Inflammatory macrophage treated with lipopolysaccharide for 1 hour (primary cell): Measurements from ENCODE around the gene KRT4.
"Not testable (repeated sequence)": the region's sequence is repeated elsewhere in the genome, so short reads cannot be mapped to it uniquely, and the experiment has no call there.

Source experiments
- DNase-seq, 2 donors: peaks; one replicate each; pipeline ENCODE4 v3.0.0-alpha.2; 2020 to 2022

Gene KRT4

DNA sequence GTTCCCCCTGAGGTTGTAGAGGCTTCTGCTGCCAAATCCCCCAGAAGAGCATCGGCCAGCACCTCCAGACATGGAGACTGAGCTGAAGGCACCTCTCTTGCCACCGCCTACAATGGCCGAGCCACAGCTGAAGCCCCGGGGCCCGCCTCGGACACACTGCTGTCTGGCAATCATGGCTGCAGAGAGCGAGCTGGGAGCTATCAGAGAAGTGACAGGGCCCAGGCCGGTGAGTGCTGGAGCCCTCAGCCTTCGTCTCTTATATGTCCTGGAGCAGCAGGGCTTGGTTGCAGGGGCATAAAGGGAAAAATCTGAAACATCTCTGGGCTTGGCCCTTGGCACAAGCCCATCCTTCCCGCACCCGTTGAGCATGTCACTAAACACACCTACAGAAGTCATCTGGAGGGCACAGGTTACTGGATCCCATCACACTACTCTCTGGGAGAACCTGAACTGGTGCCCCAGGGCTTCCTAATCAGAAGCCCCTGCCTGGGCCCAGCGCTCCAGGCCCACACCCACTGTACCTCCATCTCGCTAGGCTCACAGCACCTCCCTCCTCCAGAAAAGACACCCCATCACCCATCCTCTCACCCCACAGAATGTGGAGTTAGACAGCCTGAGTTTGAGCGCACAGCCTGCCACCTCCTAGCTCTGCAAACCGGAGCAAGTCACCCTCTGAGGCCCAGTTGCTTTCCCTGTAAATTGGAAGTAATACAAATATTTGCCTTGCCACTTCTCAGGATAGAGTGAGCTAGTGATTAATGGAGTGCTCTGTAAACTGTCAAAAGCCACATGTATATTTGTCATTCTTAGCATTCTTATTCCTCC is at the start of gene KRT4:
KRT4 (minus strand) TSS at position 232 of the 825 bp plus-strand sequence; CDS start at position 174, 58 bp downstream.
- DNase-seq: no peak

DNA sequence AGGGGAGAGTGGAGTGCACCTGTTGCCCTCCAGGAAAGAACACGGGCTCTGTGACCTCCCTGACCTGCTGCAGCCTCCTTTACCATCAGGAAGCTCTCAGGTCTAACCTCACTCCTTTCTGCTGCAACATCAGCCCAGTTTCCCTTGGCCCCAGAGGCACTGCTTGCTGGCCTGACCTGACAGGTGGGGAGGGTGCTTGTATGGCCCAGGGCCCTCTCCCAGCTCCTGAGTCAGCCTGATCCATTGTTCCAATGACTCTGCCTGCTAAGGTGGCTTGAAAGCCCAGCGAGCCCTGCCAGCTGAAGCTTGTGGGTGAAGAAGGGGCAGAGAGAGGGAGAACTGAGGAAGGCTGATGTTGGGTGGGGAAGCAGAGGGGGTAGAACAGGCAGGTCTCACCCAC is 48.1 kb upstream of the KRT4 start:
- DNase-seq: no peak

DNA sequence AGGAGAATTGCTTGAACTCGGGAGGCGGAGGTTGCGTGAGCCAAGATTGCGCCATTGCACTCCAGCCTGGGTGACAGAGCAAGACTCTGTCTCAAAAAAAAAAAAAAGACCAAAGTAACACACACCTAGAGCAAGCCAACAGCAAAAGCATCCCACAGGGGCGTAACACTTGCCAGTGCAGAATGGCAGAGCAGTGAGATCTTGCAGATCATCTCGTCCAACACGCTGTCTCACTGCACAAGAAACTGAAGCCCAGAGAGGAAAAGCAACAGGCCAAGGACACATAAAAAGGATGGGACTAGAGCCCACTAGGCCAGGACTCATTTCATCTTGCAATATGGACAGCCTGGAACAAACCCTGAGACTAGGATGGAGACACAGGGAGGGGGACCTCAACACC is 47.6 kb upstream of the KRT4 start:
- DNase-seq: no peak

DNA sequence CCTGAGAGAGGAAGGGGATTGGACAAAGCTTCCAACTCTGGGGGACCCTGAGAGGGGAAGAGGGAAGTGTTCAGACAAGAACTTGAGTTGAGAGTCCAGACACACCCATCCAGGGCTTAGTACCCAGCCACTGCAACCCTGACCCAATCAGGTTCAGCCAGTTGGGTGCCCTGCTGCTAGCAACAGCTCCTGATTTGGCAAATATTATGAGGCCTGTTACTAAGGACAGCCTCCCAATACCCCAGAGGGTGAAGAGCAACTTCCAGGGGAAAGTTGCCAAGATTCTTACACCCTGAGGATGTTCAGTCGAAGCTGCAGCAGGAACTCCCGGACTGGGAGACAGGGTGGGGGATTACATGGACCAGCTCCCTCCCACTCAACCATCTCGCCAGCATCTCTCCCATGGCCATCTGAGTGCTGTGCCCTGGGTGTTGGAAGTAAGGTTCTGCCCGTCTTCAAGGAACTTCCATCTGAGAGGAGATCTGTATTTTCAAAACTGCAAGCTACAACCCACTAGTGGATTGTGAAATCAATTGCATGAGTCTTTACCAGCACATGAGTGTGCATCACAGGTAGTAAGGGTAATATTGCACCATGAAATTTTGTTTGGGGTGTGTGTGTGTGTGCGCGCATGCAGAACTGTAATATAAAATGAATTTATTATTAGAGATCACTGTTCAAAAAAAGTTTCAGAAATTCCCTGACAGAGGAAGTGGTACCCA is 46.3 kb upstream of the KRT4 start:
- peak; percentile 67 to 88 for DNase-seq

DNA sequence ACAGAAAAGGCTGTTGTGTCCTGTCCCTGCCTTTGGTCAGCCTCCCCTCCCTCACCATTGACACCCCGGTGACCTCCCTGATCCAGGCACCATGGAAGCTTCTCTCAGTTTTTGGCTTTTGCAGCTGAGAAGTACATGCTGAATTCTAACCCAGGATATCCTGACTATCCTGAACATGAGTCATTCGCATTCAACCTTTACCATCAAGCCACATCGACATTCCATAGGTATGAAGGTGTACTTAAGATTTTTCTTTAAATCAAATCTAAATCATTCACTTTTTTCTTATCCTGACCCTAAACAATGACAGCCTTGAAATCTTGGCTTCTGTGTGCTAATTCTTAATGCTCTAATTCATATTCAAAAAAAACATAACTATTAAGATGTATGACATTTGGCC is 43.6 kb upstream of the KRT4 start:
- no peak for DNase-seq

DNA sequence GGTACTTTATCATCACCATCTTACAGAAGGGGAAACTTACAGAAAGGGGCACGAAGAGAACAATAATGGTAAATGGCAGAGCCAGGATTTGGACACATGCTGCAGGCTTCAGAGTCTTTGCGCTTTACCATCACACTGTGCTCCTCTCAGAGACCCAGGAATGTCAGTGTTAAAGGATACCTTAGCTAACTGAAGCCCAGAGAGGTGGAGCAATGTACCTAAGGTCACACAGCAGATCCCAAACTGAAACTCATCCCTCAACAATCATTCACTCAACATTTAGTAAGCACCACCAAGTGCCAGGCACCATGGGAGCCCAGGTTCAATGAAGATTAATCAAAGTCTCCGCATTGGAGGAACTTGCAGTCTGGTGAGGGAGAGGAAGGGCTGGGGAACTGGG is 42.9 kb upstream of the KRT4 start:
- no peak for DNase-seq

DNA sequence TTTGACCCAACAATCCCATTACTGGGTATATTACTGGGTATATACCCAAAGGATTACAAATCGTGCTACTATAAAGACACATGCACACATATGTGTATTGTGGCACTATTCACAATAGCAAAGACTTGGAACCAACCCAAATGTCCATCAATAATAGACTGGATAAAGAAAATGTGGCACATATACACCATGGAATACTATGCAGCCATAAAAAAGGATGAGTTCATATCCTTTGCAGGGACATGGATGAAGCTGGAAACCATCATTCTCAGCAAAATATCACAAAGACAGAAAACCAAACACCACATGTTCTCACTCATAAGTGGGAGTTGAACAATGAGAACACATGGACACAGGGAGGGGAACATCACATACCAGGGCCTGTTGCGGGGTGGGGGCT is 42.2 kb upstream of the KRT4 start:
- DNase-seq: not testable (repeated sequence)

DNA sequence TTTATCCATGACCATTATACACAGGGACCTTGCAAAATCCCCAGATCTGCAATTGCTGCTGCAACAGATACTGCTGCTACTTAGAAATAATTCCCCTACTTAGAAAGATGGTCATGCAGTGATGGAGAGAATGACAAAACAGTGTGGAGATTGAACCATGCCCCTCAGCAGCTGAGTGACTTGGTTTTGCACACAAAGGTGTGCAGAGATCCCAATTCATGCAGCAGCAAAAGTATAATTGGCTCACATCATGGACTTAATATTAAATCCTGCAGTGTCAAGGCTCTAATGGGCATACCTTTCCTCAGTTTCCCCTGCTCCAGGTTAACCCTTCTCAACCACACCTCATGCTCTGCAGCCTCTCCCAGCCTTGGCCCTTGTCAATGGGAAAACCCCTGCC is 37.9 kb upstream of the KRT4 start:
- DNase-seq: no peak

DNA sequence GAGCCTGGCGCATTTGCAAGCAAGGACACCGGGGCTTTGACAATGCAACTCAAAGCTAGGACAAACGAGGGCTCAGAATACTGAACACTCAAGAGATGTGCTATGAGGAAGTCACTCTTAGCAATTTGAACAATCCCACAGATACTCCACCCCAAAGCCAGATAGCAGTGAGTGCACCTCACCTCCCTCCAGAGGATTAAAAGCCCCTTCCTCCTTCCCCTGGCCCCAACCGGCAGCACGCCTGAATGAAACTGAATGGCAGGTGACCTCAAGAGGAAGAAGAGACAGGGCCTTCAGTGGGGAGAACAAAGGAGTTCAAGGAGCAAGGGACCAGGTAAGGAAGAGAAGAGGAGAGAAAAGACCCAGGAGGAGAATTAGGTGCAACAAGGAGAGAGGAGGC is 36.8 kb upstream of the KRT4 start:
- DNase-seq: no peak

DNA sequence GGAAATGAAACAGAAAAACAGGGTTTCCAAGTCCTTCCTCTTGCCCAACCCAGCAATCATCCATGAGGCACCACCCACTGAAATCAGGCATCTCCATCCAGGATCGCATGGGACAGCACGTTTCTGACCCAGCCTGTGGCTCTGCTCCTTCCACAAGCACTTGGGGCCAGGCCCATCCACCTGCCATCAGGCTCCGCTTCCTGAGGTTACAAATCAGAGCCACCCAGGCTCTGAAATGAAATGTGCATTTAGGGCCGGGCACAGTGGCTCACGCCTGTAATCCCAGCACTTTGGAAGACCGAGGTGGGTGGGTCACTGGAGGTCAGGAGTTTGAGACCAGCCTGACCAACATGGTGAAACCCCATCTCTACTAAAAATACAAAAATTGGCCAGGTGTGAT is 35.6 kb upstream of the KRT4 start:
- no peak for DNase-seq

DNA sequence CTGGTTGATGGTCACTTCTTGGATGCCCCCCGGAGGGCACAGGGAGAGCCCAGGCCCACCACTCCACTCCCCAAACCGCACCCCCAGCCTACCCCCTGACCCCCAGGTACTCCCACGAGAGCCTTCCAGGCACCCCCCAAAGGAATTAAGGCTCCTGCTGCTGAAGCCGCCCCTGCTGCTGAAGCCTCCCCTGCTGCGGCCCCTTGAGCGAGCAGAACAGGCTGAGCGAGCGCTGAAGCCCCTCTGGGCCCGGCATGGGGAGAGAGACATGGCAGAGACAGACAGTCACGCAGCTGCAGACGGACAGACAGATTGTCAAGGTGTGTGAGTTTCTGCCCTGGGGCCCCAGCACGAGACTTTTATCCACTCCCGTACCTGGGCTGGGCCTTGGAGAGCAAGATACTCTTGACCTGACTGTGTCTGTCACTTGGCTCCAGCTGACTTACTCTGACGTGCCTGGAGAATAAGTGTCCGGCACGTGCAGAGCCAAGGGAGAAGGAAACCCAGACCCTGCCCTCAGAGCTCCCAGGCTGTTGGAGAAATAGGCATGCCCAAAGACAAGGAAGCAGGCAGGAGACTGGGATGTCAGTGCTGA is 34.8 kb upstream of the KRT4 start, which contains the start of gene KRT78:
KRT78 (minus strand) TSS at position 334 of the 595 bp plus-strand sequence; CDS start at position 270, 64 bp downstream.
- no peak for DNase-seq

DNA sequence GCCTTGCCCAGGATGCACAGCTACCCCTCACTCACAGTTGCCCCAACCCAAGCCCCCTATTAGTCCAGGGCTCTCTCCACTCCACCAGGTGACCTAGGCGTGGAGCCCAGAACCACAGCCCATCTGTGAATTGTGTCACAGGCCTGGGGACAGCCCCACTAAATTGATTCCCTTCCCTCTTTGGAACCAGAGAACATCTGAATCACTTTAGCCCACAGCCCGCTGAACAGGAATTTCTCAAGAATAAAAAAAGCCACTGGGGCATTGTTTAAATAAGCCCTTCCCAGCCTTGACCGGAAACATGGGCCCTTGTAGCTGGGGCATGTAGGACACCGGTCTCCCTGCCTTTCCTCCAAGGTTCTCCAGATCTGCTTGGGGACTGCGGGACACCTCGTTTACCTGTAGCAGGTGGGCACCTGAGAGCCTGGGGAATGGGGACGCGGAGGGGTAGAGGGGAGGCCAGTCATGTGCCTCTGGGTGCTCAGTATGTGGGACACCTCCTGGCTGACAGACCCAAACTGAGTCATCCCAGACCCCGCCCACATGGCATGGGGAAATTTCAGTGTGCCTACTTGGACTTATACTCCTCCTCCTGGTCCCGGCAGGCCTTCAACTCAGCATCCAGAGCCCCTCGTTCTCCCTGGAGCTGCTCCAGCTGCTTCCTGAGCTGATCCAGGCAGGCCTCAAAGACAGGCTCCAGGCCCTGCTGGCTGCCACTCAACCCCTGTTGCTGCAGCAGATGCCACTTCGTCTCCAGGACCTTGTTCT is 33.6 kb upstream of the KRT4 start:
- peak; percentile 83 to 88 for DNase-seq

DNA sequence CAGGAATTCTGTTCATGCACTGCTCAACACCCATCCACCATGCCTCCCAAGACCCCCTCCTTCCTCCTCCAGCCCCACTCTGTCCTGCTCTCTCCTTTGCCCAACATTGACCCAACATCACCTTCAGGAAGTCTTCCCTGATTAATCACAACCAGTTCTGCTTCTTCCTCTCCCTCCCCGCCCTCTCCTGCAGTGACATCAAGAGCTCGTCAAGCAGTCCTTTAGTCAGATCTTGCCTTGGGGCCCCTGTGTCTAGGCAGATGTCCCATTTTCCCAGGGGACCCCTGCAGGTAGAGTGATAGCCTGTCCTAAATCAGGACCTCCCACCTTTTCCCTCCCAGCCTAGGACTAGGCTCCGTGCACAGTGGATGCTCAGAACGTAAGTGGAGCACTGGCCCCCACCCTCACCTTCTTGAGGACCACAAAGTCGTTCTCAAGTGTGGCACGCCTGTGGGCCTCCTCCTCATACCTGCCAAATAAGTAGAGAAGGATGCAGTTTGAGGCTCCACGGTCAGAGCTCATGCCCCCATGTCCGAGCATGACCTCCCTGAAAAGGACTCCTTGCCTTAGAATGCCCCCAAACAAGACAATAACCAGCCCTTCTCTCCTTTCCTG is 32.5 kb upstream of the KRT4 start:
- DNase-seq: no peak

DNA sequence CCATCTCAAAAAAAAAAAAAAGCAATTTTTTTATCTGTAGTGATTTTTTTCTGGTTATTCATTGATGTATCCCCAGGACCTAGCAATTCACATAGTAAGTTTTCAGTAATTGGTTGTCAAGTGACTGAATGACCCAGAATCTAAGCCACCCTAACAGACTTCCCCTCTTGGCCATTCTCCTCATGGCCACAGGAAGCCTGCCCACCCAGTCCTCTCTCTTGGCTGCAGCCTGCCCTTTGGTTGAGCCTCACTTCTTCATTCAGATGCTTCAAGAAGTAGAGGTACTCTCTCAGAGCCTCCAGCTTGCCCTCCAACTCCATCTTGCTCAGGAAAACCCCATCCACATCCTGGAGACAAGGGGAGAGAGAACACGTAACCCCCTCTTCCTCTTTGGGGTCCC is 32.0 kb upstream of the KRT4 start:
- no peak for DNase-seq

DNA sequence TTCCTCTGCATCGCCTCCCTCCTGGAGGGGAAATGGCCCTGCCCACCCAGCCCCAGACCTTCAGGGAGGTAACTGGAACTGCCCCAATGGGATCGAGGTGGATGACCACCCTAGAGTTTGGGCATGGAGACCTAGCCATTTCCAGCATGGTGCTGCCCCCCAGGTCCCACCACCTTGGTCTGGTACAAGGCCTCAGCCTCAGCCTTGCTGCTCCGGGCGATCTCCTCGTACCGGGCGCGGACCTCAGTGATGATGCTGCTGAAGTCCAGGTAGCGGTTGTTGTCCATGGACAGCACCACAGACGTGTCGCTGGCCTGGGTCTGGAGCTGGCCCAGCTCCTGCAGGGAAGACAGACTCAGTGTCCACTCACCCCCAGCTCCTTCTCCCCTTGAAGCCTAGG is 30.5 kb upstream of the KRT4 start:
- no peak for DNase-seq

DNA sequence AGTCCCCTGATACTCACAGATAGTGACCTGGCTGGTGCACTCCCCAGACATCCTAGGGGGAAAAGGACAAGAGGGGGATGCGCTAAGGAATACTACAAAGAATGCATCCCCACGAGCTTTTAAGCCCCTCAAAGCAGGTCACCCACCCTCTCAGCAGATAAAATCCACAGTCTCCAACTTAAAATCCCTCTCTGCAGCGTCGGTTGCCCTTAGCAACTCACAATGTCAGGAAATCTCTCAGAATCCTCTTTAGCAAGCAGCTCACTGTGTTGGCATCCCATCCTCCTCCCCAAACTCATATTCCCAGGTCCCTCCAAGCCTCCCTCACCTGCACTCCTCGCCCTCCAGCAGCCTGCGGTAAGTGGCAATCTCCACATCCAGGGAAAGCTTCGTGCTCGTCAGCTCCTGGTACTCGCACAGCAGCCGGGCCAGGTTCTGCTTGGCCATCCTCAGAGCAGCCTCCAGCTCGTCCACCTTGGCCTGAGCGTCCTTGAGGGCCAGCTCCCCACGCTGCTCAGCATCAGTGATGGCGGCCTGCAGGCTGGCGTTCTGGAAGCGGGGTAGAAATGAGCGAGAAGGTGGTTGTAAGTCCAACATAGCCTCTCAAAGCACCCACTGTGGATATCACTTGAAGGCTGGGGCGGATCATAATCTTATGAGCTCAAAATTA is 25.7 kb upstream of the KRT4 start:
- DNase-seq: no peak

DNA sequence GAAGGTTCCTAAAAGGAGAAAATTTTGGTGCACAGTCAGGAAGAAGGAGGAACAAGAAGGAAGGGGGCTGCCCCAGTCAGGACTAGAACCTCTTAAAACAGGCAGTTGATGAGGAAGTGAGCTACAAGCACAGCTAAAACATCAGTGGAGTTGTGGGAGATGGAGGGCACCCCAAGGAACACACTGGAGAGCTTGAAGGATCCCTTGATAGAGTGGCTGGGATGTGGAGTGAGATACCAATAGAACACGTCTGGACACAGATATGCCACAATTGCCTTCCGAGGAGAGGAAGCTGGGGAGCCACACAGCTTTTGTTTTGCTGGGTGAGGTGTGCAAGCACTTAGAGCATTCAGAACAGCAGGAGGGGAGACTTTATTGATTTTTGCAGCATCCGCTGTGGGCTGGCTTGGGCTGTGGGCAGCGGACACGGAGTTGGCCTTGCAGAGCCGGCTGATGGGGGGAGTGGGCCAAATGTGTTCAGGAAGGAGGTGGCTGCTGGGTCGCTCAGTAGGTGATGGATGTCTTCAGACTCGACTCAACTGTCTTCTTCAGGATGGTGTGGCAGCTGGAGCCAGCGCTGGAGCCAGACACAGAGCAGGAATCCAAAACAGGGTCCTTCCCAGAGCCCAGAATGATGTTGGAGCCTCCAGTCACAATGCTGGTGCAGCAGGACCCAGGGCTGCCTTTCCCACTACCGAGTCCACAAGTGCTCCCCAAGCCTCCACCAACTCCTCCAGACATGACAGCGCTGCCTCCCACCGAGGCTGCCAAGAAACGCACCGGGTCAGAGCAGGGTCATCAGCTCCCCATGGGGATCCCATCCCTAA is 24.9 kb upstream of the KRT4 start:
- DNase-seq: peak; percentile 68 to 80

DNA sequence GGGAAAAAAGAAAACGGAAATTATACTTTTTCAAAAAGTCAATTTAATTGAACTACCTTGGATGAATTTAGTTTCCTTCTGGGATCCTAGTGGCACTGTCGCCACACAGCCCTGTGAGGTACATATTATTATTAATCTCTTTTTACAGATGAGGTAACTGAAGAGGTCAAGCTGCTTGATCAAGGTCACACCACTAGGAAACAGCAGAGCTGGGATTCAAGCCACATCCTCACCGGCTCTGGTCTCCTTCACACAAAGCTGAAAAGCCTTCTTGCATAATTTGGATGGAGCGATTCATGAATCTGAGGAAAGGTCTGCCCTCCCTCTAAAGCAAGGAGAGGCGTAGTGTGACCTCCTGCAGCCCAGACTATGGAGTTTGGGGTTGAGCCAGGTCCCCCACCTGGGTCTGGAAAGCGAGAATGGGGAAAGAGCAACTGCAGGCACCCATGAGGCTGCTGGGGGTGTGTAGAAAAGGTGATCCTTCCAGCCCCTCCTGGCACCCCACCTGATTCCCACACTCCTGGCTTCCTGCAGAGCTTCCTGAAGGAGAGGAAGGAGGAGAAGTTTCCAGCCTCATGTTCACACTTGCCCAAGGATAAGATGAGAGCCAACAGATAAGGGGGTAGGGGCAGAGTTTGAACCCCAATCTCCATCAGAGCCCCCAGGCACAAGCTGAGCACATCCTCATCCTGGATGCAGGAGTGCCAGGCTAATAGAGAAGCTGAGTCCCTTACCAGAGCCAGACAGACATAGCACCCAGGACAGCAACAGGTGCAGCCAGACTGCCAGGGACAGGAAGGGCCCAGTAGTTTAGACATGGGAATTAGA is 24.1 kb upstream of the KRT4 start:
- DNase-seq: no peak

DNA sequence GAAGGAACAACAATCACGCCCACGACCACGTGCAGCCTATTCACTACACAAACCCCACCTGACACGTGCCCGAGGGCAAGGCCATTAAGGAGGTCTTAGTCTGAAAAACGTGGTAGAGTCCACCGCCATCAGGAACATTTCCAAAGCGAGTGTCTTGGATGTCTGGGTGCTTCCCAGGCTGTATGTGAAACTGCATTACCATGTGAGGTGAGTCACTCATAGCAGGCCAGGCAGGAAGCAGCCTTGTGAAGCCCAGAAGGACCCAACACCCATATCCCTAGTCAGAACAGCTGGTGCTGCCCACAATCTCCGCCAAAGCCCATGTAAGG is 23.5 kb upstream of the KRT4 start:
- DNase-seq: peak; percentile 68 to 92
